ENCODE data around the gene PREB.

Gene PREB

GRCh38 chr2:27099334-27099955 is 35.0 kb downstream of the PREB start:
- TF ChIP-seq, protein P1, sequence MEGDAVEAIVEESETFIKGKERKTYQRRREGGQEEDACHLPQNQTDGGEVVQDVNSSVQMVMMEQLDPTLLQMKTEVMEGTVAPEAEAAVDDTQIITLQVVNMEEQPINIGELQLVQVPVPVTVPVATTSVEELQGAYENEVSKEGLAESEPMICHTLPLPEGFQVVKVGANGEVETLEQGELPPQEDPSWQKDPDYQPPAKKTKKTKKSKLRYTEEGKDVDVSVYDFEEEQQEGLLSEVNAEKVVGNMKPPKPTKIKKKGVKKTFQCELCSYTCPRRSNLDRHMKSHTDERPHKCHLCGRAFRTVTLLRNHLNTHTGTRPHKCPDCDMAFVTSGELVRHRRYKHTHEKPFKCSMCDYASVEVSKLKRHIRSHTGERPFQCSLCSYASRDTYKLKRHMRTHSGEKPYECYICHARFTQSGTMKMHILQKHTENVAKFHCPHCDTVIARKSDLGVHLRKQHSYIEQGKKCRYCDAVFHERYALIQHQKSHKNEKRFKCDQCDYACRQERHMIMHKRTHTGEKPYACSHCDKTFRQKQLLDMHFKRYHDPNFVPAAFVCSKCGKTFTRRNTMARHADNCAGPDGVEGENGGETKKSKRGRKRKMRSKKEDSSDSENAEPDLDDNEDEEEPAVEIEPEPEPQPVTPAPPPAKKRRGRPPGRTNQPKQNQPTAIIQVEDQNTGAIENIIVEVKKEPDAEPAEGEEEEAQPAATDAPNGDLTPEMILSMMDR (conservative IDR thresholded peaks at IDR 0.05; ENCODE audit: low read length) = no peak
- H3K4me3 ChIP-seq (ENCODE audit: low read length) = no peak overlapping the region
- DNase-seq (ENCODE audit: low read depth) = no peak

DNA sequence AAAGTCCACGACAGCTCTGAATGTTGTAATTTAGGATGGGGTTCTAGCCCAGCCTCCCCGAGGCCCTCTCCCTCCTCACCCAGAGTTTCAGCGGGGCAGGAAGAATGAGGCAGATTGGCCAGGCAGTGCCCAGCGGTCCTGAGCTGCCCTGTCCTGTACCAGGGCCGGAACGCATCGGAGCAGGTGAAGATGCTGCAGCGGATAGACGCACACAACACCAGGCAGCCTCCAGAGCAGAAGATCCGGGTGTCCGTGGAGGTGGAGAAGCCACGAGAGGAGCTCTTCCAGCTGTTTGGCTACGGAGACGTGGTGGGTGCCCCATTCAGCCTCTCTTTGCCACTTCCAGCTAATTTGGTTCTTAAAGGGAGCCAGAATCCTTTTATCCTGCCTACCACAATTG is 37.1 kb downstream of the PREB start:
- H3K4me3 ChIP-seq (ENCODE audit: low read length) = no peak overlapping the region
- no peak for DNase-seq (ENCODE audit: low read depth)
- TF ChIP-seq, protein P1 (conservative IDR thresholded peaks at IDR 0.05; ENCODE audit: low read length) = no peak

- no peak overlapping the region for H3K4me3 ChIP-seq (ENCODE audit: low read length)
- DNase-seq (ENCODE audit: low read depth) = no peak
- TF ChIP-seq, protein P1 (conservative IDR thresholded peaks at IDR 0.05; ENCODE audit: low read length) = no peak
These were observed 37.6 kb downstream of the PREB start for GRCh38 chr2:27096748-27097297.

DNA sequence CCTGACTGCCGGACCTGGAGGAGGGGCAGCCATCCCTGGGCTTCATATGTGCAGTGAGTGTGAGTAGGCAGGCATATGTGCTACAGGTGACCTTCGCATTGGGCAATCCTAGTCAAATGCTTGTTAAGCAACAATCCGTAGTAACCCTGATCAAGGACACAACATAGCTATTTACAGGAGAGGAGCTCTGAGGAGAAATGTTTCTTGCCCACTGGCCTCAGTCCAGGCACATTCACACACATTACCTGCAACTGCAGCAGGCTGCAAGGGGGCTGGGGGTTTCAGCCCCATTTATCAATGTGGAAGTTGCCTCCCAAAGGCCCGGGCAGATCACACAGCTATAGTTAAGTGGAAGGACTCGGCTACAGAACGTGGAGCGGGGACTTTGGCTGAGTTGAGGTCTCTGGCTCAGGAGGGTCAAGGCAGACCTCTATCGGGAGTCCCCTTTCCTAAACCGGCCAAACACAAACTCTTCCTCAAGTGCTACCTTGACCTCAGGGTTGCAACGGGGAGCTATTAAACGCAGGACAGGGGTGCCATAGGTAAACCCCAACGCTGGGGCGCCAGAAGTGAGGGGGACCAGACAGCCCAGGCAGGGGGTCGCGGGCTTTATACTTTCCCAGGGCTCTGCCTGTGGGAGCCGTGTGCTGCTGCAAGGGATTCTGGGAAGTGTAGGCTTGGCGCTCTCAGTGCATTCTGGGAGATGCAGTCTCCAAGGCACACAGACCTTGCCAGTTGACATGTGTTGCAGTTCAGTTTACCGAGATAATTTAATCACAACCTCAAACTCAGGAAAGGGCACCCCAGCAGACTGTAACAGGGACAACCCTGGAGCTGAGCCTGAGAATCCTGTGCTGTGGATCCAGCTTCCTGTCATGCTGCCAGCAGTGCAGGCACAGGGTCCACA is 38.4 kb downstream of the PREB start:
- TF ChIP-seq, protein P1 (conservative IDR thresholded peaks at IDR 0.05; ENCODE audit: low read length) = no peak
- peak; percentile 57 for DNase-seq (ENCODE audit: low read depth)
- H3K4me3 ChIP-seq (ENCODE audit: low read length) = peak overlapping the region; percentile 22

DNA sequence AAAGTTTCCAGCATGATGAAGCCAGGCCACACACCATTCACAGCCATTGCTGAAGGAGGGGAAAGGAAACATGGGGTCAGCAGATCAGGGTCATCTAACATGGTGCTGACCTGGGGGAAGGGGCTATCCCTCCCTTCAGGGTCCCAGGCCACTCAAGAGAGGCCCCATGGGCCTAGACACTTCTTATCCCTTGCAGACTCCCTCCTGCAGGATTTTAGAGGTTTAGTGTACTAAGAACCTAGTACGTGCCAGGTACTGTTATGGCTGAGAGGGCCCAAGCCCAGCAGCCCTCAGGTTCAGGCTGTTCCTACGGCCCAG is 39.0 kb downstream of the PREB start:
- DNase-seq (ENCODE audit: low read depth) = no peak
- TF ChIP-seq, protein P1 (conservative IDR thresholded peaks at IDR 0.05; ENCODE audit: low read length) = no peak
- H3K4me3 ChIP-seq (ENCODE audit: low read length) = no peak overlapping the region

DNA sequence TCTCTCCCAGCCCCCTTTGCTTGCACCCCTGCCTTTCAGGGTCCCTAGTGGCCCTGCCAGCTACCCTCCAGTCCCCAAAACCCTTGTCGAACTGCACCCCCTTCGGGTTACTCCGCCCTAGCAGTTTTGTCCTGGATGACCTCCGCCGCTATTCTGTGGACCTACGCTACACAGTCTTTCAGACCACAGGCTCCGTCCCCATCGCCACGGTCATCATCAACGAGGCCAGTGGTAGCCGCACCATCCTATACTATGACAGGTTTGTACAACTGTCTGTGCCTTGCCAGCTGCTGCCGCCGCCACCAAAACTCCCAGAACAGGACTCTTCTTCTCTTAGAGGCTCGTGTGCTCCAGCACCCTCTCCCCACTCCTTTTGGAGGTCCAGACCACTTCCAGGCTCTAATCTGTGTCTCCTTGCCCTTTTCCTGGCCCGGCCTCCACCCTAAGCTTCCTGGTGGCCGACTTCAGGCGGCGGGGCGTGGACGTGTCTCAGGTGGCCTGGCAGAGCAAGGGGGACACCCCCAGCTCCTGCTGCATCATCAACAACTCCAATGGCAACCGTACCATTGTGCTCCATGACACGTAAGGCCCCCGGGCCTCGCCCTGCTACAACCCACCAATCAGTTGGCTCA is 40.0 kb downstream of the PREB start:
- DNase-seq (ENCODE audit: low read depth) = no peak
- TF ChIP-seq, protein P1 (conservative IDR thresholded peaks at IDR 0.05; ENCODE audit: low read length) = no peak
- no peak overlapping the region for H3K4me3 ChIP-seq (ENCODE audit: low read length)

Measured in AG10803 (cell line).